ENCODE data around the gene COL6A3.
"Not testable (repeated sequence)": the region's sequence is repeated elsewhere in the genome, so short reads cannot be mapped to it uniquely, and the experiment has no call there.

The COL6A3 gene

DNA sequence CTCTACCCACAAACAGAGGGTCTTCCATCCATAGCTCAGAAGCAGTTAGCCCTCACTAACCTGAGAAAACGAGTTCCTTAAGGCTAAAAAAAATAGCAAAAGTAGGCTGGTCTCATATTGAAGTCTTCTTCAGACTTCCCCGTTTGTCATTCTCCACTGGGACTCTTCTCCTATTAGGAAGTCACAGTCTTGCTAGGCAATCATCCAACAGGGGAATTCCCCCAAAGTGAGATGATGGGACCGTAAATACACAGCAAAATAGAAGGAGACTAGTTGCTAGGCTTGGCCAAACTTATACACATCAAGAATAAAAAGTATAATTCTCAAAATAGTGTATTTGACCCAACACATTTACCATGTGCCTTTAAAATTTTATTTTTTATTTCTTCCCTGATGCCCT, 34.3 kb downstream of the COL6A3 start:
- no peak for DNase-seq (ENCODE audit: low spot score)

DNA sequence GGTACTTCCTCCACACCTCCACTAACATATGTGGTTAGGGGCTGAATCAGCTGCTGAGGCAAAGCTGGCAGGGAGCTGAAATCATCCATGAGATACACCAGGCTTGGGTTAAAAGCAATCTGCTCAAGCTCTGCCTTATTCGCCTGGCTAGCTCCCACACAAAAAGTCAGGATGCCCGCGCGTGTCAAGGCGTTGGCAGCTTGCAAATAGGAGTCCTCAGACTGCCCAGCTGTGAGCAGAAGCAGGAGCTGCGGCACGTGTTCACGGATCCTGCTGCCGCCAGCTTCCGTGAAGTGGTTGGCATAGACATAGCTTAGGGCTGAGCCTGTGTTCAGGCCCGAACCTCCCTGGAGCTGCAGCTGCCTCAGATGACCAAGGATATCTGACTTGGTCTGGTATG, 35.3 kb downstream of the COL6A3 start:
- no peak for DNase-seq (ENCODE audit: low spot score)

- no peak for DNase-seq (ENCODE audit: low spot score)
Measured at GRCh38 chr2:237374284-237375060, 39.5 kb downstream of the COL6A3 start.

DNA sequence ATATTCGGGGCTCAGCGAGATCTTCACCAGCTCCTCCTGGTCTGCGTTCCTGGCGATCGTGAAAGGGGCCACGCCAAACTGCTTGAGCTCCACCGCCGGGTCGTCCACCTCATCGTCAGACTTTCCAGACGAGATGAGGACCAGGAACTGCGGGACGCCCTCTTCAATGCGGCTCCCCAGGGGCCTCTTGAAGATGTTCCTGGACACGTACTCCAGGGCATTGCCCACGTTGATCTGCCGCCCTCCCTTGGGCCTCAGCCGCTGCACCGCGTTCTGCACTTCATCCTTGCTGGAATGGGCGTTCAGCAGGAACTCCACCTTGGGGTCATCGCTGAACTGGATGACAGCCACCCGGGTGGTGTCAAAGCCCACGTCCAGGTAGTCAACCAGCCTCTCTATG, 42.1 kb downstream of the COL6A3 start:
- DNase-seq (ENCODE audit: low spot score): no peak

DNA sequence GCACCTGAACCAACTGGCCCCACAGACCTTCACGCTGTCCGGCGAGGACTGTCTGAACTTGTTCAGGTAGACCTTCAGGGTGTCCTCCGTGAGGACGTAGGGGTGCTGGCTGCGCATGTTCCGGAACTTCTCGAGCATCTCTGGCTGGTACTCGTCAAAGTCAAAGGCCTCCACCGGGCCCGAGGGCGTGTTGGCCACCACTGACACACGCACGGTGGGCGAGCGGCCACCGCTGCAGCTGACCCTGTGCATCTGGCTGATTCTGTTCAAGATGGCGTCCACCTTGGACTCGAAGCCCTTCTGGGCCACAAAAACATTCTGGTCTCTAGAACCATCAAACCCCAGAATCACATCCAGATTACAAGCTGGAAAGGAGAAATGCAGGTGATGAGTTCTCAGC, 48.3 kb downstream of the COL6A3 start:
- DNase-seq (ENCODE audit: low spot score): no peak

DNA sequence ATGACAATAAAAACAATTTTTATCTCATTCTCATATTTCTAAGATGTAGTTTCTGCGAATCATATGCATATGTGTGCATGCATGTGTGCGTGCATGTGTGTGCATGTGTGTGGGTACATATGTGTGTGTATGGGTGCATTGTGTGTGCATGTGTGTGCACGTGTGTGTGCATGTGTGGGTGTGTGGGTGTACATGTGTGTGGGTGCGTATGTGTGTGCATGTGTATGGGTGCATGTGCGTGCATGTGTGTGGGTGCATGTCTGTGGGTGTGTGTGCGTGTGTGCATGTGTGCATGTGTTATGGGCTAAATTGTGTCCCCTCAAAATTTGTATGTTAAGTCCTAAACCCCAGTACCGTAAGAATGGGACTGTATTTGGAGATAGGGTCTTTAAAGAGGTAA, 49.3 kb downstream of the COL6A3 start:
- DNase-seq (ENCODE audit: low spot score): no peak

GRCh38 chr2:237361194-237362004, 52.6 kb downstream of the COL6A3 start:
- no peak for DNase-seq (ENCODE audit: low spot score)

DNA sequence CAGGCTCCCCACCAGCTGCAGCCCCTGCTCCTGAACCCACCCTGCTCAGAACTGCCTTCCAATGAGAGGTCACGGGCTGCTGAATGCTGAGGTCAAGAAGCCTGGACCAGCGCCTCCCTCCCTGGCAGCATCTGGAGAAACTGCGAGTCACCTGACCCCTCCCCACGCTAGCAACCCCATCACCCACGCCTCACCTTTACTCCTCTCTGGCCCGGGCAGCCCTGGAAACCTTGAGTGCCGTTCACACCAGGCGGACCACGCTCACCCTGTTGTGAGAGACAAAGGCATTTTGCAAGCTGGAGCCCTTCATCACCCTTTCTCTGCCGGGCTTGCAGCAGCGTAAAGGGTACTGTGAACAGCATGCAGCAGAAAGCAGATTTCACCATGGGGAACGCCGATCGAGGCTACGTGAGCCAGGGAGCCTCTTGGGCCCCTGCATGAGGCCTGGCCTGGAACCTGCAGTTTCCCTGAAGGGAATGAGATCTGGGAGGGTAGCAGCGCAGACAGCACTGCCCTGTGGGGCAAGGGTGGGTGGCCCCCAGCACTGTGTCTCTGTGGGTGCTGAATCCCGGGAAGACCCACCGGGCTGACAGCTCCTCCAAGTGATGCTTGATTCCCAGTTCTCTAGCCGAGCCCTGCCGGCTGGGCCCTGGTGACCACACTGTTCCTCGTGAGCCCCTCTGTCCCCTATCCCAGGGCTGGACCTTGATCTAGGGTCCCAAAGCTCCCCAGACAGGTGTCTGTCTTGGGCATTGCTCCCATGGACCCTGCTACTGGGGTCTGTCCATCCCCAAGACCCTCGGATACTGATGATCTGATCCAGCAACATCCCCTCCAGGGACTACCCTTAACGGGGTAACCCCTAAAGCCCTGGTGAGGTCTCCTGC, 53.8 kb downstream of the COL6A3 start:
- no peak for DNase-seq (ENCODE audit: low spot score)

DNA sequence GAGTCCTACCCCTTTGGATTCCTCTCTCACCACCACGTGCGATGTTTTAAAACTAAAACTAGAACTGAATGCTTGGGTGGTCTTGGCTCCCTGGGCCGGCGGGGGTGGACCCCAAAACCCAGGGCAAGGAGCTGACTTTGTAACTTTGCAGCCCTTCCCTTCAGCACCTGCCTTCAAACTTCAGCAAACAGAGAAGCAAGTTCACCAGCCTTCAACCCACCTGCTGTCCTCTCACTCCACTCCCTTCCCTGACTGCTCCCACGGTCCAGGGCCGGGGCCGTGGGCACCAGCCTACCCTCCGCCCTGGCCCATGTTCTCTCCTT, 54.5 kb downstream of the COL6A3 start:
- no peak for DNase-seq (ENCODE audit: low spot score)

GRCh38 chr2:237358721-237359517, 55.0 kb downstream of the COL6A3 start:
- DNase-seq (ENCODE audit: low spot score): no peak

DNA sequence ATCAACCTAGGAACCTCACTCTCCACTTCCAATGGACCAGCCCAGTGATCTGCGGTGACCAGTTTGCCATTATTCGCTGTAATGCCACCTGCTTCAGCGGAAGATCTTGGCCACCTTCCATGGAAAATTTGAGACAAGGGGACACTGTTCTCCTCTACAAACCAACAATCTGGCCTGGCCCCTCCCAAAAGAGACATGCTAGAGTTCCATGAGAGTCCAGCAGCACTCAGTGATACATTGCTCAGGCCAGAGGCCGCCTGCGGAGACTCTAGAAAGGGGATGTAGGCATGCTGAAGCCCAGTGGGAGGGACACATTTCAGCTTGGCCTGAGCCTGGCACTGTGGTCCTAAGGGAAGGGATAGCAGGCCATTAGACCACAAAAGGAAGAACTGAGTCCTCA, 58.3 kb downstream of the COL6A3 start:
- no peak for DNase-seq (ENCODE audit: low spot score)

- DNase-seq (ENCODE audit: low spot score): no peak
Measured at GRCh38 chr2:237354892-237355291, 59.1 kb downstream of the COL6A3 start.

DNA sequence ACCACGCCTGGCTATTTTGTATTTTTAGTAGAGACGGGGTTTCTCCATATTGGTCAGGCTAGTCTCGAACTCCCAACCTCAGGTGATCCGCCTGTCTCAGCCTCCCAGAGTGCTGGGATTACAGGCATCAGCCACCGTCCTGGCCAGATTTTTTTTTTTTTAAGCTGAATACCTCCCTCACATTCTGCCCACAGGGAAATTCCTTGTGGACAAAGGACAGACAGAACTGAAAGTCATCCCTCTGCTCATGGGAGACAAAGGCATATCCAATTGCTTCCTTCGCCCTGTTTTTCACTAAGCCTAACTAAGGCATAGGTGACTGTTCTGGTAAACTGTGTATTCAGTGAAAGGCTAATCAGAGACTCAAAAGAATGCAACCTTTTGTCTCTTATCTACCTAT, 59.8 kb downstream of the COL6A3 start:
- not testable (repeated sequence) for DNase-seq (ENCODE audit: low spot score)

- DNase-seq (ENCODE audit: low spot score): no peak
Measured at GRCh38 chr2:237353215-237353614, 60.7 kb downstream of the COL6A3 start.

GRCh38 chr2:237352279-237352845, 61.6 kb downstream of the COL6A3 start:
- no peak for DNase-seq (ENCODE audit: low spot score)

GRCh38 chr2:237351796-237352195, 62.2 kb downstream of the COL6A3 start:
- DNase-seq (ENCODE audit: low spot score): no peak

DNA sequence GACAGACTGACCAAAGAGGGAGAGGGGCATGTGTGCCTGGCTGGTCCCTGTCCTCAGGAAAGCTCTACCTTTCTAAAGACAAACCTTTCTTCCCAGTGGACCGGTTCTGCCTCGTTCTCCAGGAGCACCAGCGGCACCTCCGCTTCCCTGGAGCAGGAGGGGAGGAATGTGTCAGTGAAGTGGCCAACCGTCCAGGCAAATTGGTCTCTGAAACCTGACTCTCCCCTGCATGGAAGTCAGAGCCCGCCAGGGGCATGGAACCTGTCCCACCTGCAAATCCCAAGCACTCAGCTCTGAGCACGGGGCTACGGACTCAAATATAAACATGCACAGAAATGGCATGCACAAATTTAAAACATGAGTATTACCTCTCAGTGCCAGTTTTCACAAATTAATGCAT, 62.9 kb downstream of the COL6A3 start:
- no peak for DNase-seq (ENCODE audit: low spot score)

GRCh38 chr2:237350597-237350996, 63.4 kb downstream of the COL6A3 start:
- no peak for DNase-seq (ENCODE audit: low spot score)

- no peak for DNase-seq (ENCODE audit: low spot score)
Measured at GRCh38 chr2:237350070-237350469, 63.9 kb downstream of the COL6A3 start.

DNA sequence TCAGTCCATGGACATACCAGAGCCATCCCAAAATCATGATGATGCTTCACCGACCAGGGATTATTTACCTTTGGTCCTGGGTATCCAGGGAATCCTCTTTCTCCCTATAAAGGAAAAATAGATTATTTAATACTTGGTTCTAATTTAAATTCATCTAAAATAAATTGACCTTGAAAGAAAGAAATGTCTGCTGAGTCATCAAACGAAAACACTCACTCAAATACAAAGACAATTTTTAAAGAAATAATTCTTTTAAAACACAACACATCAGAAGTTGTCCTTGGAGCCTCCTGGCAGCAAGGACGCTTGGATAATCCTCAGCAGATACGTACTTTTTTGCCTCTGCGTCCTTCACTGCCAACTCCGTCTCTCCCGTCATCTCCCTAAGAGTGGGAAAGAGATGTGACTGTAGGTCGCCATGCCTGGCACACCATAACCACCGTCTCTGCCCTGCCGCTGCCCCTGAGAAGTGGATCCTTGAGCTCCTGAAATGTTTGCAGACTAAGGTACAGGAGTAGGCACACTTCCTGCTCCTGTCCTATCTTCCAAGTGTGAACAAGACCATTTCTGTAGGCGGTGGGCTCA, 65.6 kb downstream of the COL6A3 start:
- DNase-seq (ENCODE audit: low spot score): no peak
